NCI-H128 (cell line): ENCODE results near the gene GNL3.

Experiments used
- DNase-seq: peaks from one replicate; lab custom pipeline; 2025; ENCODE audit not compliant: unreplicated experiment; lab: John Stamatoyannopoulos, UW

Gene GNL3

DNA sequence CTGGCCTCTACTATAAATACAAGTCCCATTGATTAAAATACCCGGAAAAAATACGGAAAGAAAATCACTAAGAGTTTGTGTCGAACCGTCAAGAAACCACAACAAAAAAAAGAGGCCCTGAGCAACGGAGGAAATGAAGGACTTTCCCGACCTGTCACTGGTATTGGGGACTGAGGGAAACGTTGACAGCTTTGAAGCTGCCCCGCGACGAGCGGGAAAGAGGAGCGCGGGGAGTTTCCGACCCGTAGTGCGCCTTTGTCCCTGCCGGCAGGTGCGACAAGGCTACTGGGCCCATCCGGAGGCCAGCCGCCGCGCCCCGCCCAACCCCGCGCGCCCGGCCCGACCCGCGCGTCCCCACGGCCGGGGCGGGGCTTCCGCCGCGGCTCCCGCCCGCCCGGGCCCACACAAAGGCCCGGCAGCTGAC is 535 bp upstream of the GNL3 start:
- DNase-seq = peak; percentile 34

DNA sequence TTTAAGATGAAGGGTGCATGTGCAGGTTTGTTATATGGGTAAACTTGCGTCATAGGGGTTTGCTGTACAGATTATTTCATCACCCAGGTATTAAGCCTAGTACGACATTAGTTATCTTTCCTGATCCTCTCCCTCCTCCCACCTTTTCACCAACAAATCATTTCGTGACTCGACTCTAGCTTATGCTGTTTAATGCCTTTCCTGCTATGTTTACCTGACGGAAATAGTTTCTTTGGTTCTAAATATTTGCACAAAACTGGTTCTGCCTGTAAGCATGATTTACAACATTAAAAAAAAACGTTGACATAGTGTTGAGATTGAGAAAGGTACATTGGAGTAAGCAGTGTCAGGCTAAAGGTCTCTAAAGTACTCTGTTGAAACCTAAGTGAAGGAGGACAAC is 2.4 kb downstream of the GNL3 start:
- no peak for DNase-seq

DNA sequence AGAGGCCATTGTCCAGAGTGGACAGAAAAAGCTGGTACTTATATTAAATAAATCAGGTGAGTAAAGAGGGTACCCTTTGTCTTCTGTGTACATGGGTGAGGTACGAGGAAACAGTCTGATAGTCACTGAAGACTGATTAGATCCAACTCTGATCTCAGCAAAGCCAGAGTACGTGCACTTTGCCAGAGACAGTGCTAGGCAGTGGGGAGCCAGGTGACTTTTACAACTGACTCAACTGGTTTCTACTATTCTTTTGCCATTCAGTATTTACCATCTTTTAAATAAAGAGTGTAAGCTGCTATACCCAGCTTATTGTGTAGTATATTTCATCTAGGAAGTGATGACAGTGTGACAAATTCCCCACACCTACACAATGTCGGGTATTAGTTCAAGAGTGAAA is 3.3 kb downstream of the GNL3 start:
- no peak for DNase-seq

DNA sequence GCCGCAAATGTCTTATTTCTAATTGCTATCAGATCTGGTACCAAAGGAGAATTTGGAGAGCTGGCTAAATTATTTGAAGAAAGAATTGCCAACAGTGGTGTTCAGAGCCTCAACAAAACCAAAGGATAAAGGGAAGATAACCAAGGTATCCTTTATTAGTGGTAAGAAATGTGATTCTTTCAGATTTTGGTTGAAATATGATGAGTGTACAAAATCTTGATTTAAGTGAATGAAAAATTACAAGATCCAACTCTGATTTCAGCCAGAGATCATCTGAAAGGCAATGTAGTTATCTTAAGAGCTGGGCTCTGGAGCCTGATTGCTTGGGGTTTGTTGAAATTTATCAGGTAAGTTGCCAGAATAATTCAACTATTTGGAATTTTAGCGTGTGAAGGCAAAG is 4.7 kb downstream of the GNL3 start:
- DNase-seq = no peak

GRCh38 chr3:52693071-52693470 is 7.2 kb downstream of the GNL3 start:
- DNase-seq = no peak

DNA sequence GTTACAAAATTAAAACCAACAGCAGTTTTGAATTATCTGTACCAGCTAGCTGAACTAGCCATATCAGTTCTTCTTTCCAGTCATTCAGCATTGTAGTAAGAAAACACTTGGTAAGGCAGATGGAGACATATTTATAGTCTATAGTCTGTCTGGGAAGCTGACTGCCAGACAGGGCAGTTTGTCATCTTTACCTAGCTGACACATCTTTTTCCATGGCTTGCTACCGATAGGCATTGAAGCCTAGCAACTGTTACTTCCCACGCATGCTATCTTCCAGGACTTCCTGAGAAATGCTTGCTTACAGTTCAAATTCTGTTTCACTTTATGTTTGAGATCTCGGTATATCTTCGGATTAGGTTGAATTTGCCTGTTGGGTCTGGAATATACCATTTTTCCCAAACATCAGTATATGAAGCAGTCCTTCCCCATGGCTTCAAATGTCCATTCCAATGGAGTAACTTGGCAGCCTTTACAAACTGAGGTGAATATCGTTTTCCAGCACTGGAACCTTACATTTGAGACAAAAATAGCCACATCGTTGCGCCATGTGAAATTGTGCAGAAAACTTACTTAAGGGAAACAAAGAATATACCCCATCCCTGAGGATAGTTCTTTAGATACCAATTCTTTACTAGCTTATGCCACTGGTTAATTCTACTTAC is 8.8 kb downstream of the GNL3 start:
- no peak for DNase-seq

GRCh38 chr3:52695798-52696671 is 10.2 kb downstream of the GNL3 start:
- DNase-seq = no peak

GRCh38 chr3:52696830-52697631 is 11.2 kb downstream of the GNL3 start:
- DNase-seq = no peak

DNA sequence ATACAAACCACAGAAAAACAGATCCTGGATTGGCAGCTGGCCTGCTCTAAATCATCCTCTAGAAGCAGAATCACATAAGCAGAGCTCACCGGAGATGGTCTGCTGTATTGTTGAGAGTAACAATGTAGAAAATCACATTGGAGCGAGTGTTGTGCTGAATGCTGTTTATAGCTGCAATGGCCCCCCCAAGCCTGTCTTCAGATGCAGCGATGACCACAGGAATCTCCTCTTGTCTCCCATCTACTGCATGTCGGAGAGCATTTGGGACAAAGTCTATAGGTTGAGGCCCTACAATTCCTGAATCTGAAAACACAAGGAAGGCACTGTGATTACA is 11.8 kb downstream of the GNL3 start:
- DNase-seq = no peak

DNA sequence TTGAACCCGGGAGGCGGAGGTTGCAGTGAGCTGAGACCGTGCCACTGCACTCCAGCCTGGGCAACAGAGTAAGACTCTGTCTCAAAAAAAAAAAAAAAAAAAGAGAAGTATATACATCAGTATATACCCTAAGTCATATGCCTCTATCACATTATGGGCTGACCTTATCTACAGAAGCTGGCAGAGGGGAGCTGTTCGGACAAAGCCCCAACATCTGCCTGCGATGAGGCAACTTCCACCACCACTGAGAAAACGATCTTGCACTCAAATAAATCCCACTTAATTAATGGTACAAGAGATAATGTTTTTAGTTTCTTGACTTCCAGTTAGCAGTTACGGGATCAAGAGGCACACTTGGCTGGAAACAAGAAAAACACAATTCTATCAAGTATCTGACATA is 17.5 kb downstream of the GNL3 start:
- no peak for DNase-seq

DNA sequence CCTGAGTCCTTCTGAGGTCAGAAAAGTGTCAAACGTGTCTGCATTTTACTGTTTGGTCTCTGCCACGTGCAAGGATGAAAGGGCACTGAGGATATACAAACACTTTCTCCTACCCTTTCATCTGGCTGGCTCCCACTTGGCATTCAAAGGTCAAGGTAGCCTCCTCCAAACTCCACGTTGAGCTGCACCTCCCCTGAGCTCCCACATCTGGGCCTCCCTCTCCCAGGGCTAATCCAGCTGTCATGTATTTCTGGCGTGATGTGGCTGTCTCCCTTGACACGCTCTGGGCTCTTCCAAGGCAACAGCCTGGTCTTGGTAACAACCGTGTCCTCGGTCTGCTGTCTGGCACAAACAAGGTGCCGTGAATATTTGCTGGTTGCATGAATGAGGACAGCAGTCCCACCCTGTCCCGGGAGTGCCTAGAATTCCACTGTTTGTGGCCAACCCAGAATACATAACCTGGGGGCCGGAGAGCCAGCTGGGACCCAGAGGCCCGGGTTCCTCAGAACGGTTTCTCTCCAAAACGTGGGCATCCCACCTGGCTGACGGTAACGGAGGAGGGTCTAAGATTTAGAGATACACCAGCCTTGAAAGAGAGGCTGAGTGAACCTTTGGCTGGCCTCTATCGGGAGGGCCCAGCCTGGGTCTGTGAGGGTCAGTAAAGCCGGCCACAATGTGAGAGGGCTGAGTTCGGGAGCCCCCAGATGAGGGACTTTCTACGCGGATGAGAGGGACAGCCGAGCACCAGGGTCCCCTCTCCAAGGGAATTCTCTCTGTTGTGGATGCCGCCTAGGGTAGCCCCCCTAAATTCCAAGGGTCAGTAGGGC is 19.0 kb downstream of the GNL3 start:
- no peak for DNase-seq

DNA sequence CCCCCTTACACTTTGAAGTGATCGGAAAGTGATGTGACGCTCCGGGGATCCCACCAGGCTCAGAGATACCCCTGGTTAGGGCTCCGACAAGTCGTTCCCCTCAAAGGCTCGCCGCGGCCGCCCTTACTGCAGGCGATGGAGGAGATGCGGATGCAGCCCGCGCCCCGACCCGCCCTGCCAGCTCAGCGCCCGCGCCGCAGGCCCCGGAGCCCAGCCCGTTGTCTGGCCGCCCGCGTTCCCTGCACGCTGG is 19.5 kb downstream of the GNL3 start:
- DNase-seq = no peak

DNA sequence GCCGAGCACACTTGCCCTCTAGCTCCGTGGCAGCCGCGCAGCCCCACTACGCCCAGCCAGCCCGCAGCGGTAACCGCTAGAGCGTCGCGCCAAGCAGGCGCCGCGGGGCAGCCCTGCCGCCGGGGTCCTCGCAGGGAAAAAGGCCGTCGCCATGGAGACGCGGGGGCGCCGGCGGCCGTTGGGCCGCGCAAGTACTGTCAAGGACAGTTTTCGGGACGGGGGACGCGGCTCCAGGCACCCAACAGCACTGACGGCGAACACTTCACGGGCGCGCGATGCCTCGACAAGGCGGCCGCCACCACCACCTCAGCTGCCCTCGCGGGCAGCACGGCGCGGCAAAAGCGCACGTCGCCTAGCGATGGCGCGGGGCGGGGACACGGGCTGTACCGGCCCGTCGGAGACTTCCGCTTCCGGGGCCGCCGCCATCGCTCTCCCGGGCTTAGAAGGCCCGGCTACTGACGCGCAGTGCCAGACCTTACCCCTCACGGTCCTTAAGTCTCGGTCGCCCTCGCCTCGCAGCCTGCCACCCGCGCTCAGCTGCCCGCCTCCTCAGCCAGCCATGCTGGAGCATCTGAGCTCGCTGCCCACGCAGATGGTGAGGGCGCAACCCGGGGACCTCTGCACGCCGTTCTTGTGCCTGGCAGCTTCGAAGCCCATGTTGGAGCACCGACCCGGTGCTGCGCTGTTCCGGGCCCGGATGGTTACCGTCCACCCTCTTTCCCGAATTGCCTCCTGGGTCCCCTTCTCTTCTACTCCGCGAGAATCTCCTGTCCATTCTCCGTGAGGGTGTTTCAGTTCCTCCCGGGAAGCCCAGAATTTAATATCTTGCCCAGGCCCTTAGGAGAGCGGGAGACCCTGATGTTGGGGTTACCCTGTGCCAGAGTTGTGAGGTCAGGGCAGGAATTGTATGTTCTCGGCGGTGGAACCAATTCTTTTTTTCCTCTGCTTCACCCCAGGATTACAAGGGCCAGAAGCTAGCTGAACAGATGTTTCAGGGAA is 20.2 kb downstream of the GNL3 start, which contains the start of the genes GLT8D1 and SPCS1:
TSS of gene GLT8D1 (minus strand) at position 104 of the 999 bp plus-strand sequence. CDS start 5,331 bp downstream, outside the sequence.
TSS of gene SPCS1 (plus strand) at position 419 of the 999 bp plus-strand sequence. CDS start at position 560, 141 bp downstream.
- DNase-seq = peak; percentile 38

- DNase-seq = no peak
These were observed 21.8 kb downstream of the GNL3 start for GRCh38 chr3:52707585-52707984.

- DNase-seq = no peak
These were observed 24.7 kb downstream of the GNL3 start for GRCh38 chr3:52710512-52710911.

DNA sequence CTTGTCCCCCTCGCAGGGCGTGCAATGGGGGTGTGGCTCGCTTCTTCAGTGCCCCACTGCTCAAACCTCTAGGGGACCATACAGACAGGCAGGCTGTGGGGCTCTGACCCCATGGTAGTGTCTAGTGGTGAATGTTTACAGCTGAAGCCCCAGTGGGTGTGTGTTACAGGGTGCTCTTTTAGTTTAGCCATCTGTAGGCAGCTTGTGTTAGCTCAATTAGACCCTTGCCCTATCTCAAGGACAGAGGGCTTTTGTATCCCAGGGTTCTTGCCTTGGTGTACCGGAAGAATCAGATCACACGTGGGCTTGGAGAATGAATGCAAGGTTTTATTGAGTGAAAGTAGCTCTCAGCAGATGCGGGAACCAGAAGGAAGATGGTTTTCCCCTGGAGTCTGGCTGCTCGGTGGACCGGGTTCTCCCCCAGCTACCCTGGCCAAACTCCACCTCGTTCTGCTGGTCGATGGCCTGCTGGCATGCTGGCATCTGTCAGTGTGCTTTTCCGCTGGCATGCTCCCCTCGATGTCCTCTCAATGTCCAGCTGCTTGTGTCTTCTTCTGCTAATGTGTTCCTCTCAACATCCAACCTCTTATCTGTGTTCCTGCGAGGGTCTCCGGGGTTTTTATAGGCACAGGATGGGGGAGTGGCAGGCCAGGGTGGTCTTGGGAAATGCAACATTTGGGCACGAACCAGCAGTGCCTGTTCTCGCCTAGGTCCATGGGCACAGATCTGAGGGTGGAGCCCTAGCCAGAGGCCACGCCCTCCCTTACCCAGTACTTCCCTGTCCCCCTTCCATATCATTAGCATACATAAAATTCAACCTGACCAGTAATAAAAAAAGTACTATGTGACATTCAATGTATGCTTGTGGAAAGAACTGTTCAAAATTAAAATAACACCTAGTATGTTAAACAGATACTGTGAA is 26.7 kb downstream of the GNL3 start:
- DNase-seq = no peak

DNA sequence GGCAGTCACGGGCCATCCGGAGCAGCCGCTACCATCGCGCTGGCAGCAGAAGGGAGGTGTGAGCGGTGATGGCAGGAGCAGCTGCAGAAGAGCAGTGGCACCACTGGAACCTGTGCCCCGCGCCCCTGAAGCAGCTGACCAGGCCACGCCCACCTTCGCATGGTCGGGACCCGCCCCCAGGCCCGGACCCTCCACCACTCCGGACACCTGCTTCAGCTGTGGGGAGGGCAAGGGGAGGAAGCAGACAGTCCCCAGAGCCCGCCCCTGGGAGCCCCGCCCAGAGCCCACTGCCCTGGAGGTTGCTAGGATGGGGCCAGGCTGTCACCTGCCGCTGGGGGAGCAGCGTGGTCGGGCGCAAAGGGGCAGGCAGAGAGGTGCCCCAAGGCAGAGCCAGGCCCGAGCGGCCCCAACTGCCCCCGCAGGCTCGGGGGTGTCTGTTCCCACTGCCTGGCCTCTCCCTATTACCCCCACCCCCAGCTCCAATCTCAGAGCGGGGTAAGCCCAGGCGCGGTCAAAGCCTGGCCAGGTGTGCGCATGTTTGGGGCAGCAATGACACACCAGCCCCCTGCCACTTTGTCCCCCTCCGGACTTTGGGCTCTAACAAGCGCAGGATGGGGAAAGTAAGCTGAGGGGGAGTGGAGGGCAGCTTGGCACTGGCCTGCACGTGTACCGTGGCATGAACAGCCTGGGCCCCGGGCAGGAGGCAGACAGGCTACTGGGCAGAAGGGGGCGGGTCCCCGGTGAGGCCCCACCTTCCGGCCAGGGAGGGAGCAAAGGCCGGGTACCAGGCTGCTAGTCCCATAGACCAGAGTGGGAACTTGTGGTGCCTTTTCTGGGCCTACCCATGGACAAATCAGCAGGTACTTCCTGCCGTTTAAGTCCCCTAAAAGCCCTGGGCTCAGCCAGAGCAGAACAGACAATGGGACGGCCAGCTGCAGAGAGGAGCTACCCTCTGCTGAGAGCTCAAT is 28.8 kb downstream of the GNL3 start:
- DNase-seq = no peak
